Activated naive CD8-positive, alpha-beta T cell treated with anti-CD3 and anti-CD28 coated beads, Interleukin-2, amount 50 U/mL, for 24 hours (primary cell): Measurements from ENCODE around the gene DIPK1C.
A peak's percentile ranks its signal among the peaks of the same experiment; 100 is the strongest.
"Not testable (repeated sequence)": the region's sequence is repeated elsewhere in the genome, so short reads cannot be mapped to it uniquely, and the experiment has no call there.

ENCODE experiments used
- ATAC-seq: fragments of 150-1000 bp; cut with Tn5 transposase; one replicate; pipeline ENCODE4 v1.10.0; 2021
- DNase-seq: peaks from one replicate; pipeline ENCODE4 v3.0.0; 2021
- H3K27ac Mint-ChIP-seq: one replicate; pipeline ENCODE4 v1.8.0; 2021; ENCODE audit warnings: mild to moderate bottlenecking, mixed read lengths
- H3K27me3 Mint-ChIP-seq: one replicate; pipeline ENCODE4 v1.8.0; 2021; ENCODE audit warnings: mixed read lengths
- H3K36me3 Mint-ChIP-seq: one replicate; pipeline ENCODE4 v1.8.0; 2021; ENCODE audit warnings: low read depth, mixed read lengths
- H3K4me1 Mint-ChIP-seq: one replicate; pipeline ENCODE4 v1.8.0; 2021; ENCODE audit warnings: mixed read lengths
- H3K4me3 Mint-ChIP-seq: one replicate; pipeline ENCODE4 v1.8.0; 2021; ENCODE audit warnings: mild to moderate bottlenecking, moderate library complexity, mixed read lengths
- H3K9me3 Mint-ChIP-seq: one replicate; pipeline ENCODE4 v1.8.0; 2021; ENCODE audit warnings: mixed read lengths

The DIPK1C gene

GRCh38 chr18:74457043-74457724, at the start of gene DIPK1C:
DIPK1C (minus strand) TSS chr18:74457308; CDS start chr18:74457259, 49 bp downstream.
- Mint-ChIP-seq H3K27ac (no peak within 1 kb of the TSS), H3K4me1 (peaks cover 2% of the 10 kb centered on the region), H3K27me3 (peaks cover 39% of the 10 kb centered on the region), H3K4me3 (peak within 1 kb of the TSS; percentile 72), H3K36me3 (no peaks in the 10 kb centered on the region), H3K9me3 (no peaks in the 10 kb centered on the region)
- ATAC-seq = peak; percentile 30
- no peak for DNase-seq

GRCh38 chr18:74506448-74507084, 49.5 kb upstream of the DIPK1C start:
- no peak overlapping the region for H3K4me3 Mint-ChIP-seq
- H3K27ac Mint-ChIP-seq = no peak overlapping the region
- ATAC-seq (no peak), DNase-seq (no peak)
- no peaks in the 10 kb centered on the region for H3K27me3 Mint-ChIP-seq
- H3K9me3 Mint-ChIP-seq = no peaks in the 10 kb centered on the region
- H3K36me3 Mint-ChIP-seq = peaks cover 56% of the 10 kb centered on the region
- peaks cover 3% of the 10 kb centered on the region for H3K4me1 Mint-ChIP-seq

- Mint-ChIP-seq H3K4me1 (peaks cover 9% of the 10 kb centered on the region), H3K27ac (no peak overlapping the region), H3K9me3 (no peaks in the 10 kb centered on the region), H3K27me3 (no peaks in the 10 kb centered on the region), H3K4me3 (no peak overlapping the region), H3K36me3 (peaks cover 61% of the 10 kb centered on the region)
- DNase-seq = no peak
- no peak for ATAC-seq
These were observed 48.7 kb upstream of the DIPK1C start for GRCh38 chr18:74505776-74506175.

GRCh38 chr18:74503137-74503536, 46.0 kb upstream of the DIPK1C start:
- H3K27ac Mint-ChIP-seq = no peak overlapping the region

GRCh38 chr18:74501386-74501785, 44.3 kb upstream of the DIPK1C start:
- Mint-ChIP-seq H3K27me3 (no peaks in the 10 kb centered on the region), H3K9me3 (no peaks in the 10 kb centered on the region), H3K27ac (peak overlapping the region; percentile 87), H3K4me3 (peak overlapping the region; percentile 88), H3K4me1 (peaks cover 47% of the 10 kb centered on the region), H3K36me3 (peaks cover 37% of the 10 kb centered on the region)
- DNase-seq (no peak), ATAC-seq (no peak)

More at GRCh38 chr18:74503137-74503536, 46.0 kb upstream of the DIPK1C start:
- no peak overlapping the region for H3K4me3 Mint-ChIP-seq
- no peaks in the 10 kb centered on the region for H3K27me3 Mint-ChIP-seq
- DNase-seq (no peak), ATAC-seq (no peak)
- peaks cover 53% of the 10 kb centered on the region for H3K36me3 Mint-ChIP-seq
- peaks cover 33% of the 10 kb centered on the region for H3K4me1 Mint-ChIP-seq
- no peaks in the 10 kb centered on the region for H3K9me3 Mint-ChIP-seq

- not testable (repeated sequence) for DNase-seq, H3K9me3 Mint-ChIP-seq, ATAC-seq, H3K27me3 Mint-ChIP-seq
- H3K27ac Mint-ChIP-seq = peak overlapping the region; percentile 87
- peak overlapping the region; percentile 88 for H3K4me3 Mint-ChIP-seq
- H3K36me3 Mint-ChIP-seq = peaks cover 37% of the 10 kb centered on the region
- H3K4me1 Mint-ChIP-seq = peaks cover 50% of the 10 kb centered on the region
These were observed 43.7 kb upstream of the DIPK1C start for GRCh38 chr18:74500774-74501173.

- Mint-ChIP-seq H3K27ac (peak overlapping the region; percentile 87), H3K4me3 (peak overlapping the region; percentile 88), H3K9me3 (no peaks in the 10 kb centered on the region), H3K4me1 (peaks cover 51% of the 10 kb centered on the region), H3K27me3 (peaks cover 2% of the 10 kb centered on the region), H3K36me3 (peaks cover 34% of the 10 kb centered on the region)
- no peak for DNase-seq
- ATAC-seq = no peak
These were observed 43.3 kb upstream of the DIPK1C start for GRCh38 chr18:74500372-74500771.

- Mint-ChIP-seq H3K36me3 (peaks cover 32% of the 10 kb centered on the region), H3K4me1 (peaks cover 52% of the 10 kb centered on the region), H3K9me3 (no peaks in the 10 kb centered on the region), H3K4me3 (peak overlapping the region; percentile 88), H3K27me3 (peaks cover 2% of the 10 kb centered on the region), H3K27ac (peak overlapping the region; percentile 99)
- no peak for ATAC-seq
- DNase-seq = peak; percentile 44
These were observed 42.5 kb upstream of the DIPK1C start for GRCh38 chr18:74499633-74500032.

GRCh38 chr18:74498712-74499627, 41.9 kb upstream of the DIPK1C start:
- peaks cover 52% of the 10 kb centered on the region for H3K4me1 Mint-ChIP-seq
- ATAC-seq (peak; percentile 70), DNase-seq (peak; percentile 82)
- H3K27ac Mint-ChIP-seq = peak overlapping the region; percentile 99
- peaks cover 32% of the 10 kb centered on the region for H3K36me3 Mint-ChIP-seq
- peak overlapping the region; percentile 88 for H3K4me3 Mint-ChIP-seq
- peaks cover 2% of the 10 kb centered on the region for H3K27me3 Mint-ChIP-seq
- H3K9me3 Mint-ChIP-seq = no peaks in the 10 kb centered on the region

GRCh38 chr18:74497778-74498177, 40.7 kb upstream of the DIPK1C start:
- Mint-ChIP-seq H3K27ac (peak overlapping the region; percentile 99), H3K4me3 (peak overlapping the region; percentile 88), H3K9me3 (no peaks in the 10 kb centered on the region), H3K4me1 (peaks cover 55% of the 10 kb centered on the region), H3K27me3 (peaks cover 2% of the 10 kb centered on the region), H3K36me3 (peaks cover 26% of the 10 kb centered on the region)
- no peak for ATAC-seq
- DNase-seq = no peak

GRCh38 chr18:74497324-74497676, 40.2 kb upstream of the DIPK1C start:
- Mint-ChIP-seq H3K27ac (peak overlapping the region; percentile 99), H3K27me3 (peaks cover 2% of the 10 kb centered on the region), H3K4me3 (peak overlapping the region; percentile 88), H3K4me1 (peaks cover 55% of the 10 kb centered on the region), H3K9me3 (no peaks in the 10 kb centered on the region), H3K36me3 (peaks cover 22% of the 10 kb centered on the region)
- no peak for DNase-seq
- no peak for ATAC-seq

GRCh38 chr18:74496508-74497323, 39.6 kb upstream of the DIPK1C start:
- Mint-ChIP-seq H3K36me3 (peaks cover 18% of the 10 kb centered on the region), H3K4me1 (peaks cover 52% of the 10 kb centered on the region)
- ATAC-seq = peak; percentile 7

GRCh38 chr18:74495581-74496507, 38.7 kb upstream of the DIPK1C start, which contains the start of gene CNDP2:
CNDP2 (plus strand) TSS chr18:74496363; CDS start chr18:74499974, 3,611 bp downstream.
- DNase-seq (peak; percentile 100), ATAC-seq (peak; percentile 72)
- Mint-ChIP-seq H3K9me3 (no peaks in the 10 kb centered on the region), H3K4me1 (peaks cover 46% of the 10 kb centered on the region), H3K27ac (peak within 1 kb of the TSS; percentile 99), H3K4me3 (peak within 1 kb of the TSS; percentile 88), H3K27me3 (peaks cover 2% of the 10 kb centered on the region), H3K36me3 (peaks cover 10% of the 10 kb centered on the region)

More at GRCh38 chr18:74496508-74497323, 39.6 kb upstream of the DIPK1C start:
- H3K27me3 Mint-ChIP-seq = peaks cover 2% of the 10 kb centered on the region
- H3K4me3 Mint-ChIP-seq = peak overlapping the region; percentile 88
- H3K9me3 Mint-ChIP-seq = no peaks in the 10 kb centered on the region
- DNase-seq = peak; percentile 53
- H3K27ac Mint-ChIP-seq = peak overlapping the region; percentile 99
